ENCODE measurements around the gene CBX1.
"Not testable (repeated sequence)": the region's sequence is repeated elsewhere in the genome, so short reads cannot be mapped to it uniquely, and the experiment has no call there.

The CBX1 gene

GRCh38 chr17:48048384-48049126 is 52.7 kb downstream of the CBX1 start:
- peak; percentile 79 for DNase-seq

GRCh38 chr17:48047741-48048383 is 53.4 kb downstream of the CBX1 start, which contains the start of gene NFE2L1:
NFE2L1 (plus strand) TSS chr17:48048359; CDS start chr17:48051119, 2,760 bp downstream.
- DNase-seq, result peak; percentile 98

- no peak for DNase-seq
Measured at GRCh38 chr17:48047113-48047740, 54.1 kb downstream of the CBX1 start.

- DNase-seq, result no peak
Measured at GRCh38 chr17:48046296-48046695, 55.0 kb downstream of the CBX1 start.

- no peak for DNase-seq
Measured at GRCh38 chr17:48045316-48046001, 55.8 kb downstream of the CBX1 start.

GRCh38 chr17:48044851-48045250 is 56.4 kb downstream of the CBX1 start:
- DNase-seq, result no peak

- no peak for DNase-seq
Measured at GRCh38 chr17:48043176-48043575, 58.1 kb downstream of the CBX1 start.

GRCh38 chr17:48038687-48039086 is 62.6 kb downstream of the CBX1 start:
- no peak for DNase-seq

- no peak for DNase-seq
Measured at GRCh38 chr17:48037838-48038323, 63.4 kb downstream of the CBX1 start.

- DNase-seq, result peak; percentile 74
Measured at GRCh38 chr17:48037036-48037837, 64.0 kb downstream of the CBX1 start, which contains the start of gene COPZ2. COPZ2 (minus strand) TSS chr17:48037797; CDS start chr17:48037777, 20 bp downstream.

- DNase-seq, result no peak
Measured at GRCh38 chr17:48036693-48037035, 64.6 kb downstream of the CBX1 start.

- not testable (repeated sequence) for DNase-seq
Measured at GRCh38 chr17:48034734-48035133, 66.5 kb downstream of the CBX1 start.

GRCh38 chr17:48031966-48032365 is 69.3 kb downstream of the CBX1 start:
- no peak for DNase-seq

- DNase-seq, result no peak
Measured at GRCh38 chr17:48030531-48030930, 70.7 kb downstream of the CBX1 start.

GRCh38 chr17:48028736-48029135 is 72.5 kb downstream of the CBX1 start:
- no peak for DNase-seq

GRCh38 chr17:48027322-48027981 is 73.8 kb downstream of the CBX1 start:
- no peak for DNase-seq

GRCh38 chr17:48026502-48027321 is 74.6 kb downstream of the CBX1 start:
- peak; percentile 86 for DNase-seq

GRCh38 chr17:48025904-48026501 is 75.3 kb downstream of the CBX1 start:
- no peak for DNase-seq

- DNase-seq, result peak; percentile 98
Measured at GRCh38 chr17:48025040-48025903, 76.0 kb downstream of the CBX1 start.

Data from stimulated activated CD8-positive, alpha-beta memory T cell treated with anti-CD3 and anti-CD28 coated beads, Interleukin-4, amount 100 ng/mL, for 48 hours (primary cell).